PC-3 (cell line): ENCODE results near the gene MBLAC1. TPM values are rescaled to one million over a fixed set of nuclear protein-coding genes. Genes with fewer than 3 reads are reported as not detected.

ENCODE experiments used
- ATAC-seq: fragments of 200-7000 bp; cut with Tn5 transposase; 2 replicates; pipeline ENCODE4 v1.9.1; 2020; ENCODE audit warnings: mild to moderate bottlenecking, moderate library complexity
- BruUV-seq: library from RNA; stranded (reverse); fragments of 400-500 nt; replicated peaks from 2 replicates; lab custom pipeline; 2021; lab: Mats Ljungman, UMichigan
- CTCF ChIA-PET: fragments of 300-600 bp; sonication (Branson Sonifier 250); formaldehyde crosslinking; loops from one replicate; lab custom pipeline; 2022; ENCODE audit warnings: antibody characterized with exemption; lab: Charles Lee
- POLR2A ChIA-PET: fragments of 300-600 bp; sonication (Branson Sonifier 250); formaldehyde crosslinking; loops from one replicate; lab custom pipeline; 2022; ENCODE audit warnings: antibody characterized with exemption; ENCODE audit not compliant: unreplicated experiment; lab: Charles Lee
- DNase-seq: peaks from one replicate; pipeline ENCODE4 v3.0.0-alpha.2; 2015
- H2AFZ ChIP-seq: fragments of 300-600 bp; sonication (generic); 2 replicates; pipeline ENCODE4 v1.6.0; 2016; ENCODE audit warnings: antibody characterized with exemption, low read length
- H3F3A ChIP-seq: fragments of 300-600 bp; sonication (generic); one replicate; pipeline ENCODE4 v1.6.0; 2017; ENCODE audit warnings: antibody characterized with exemption, low read length, control low read depth, mild to moderate bottlenecking; ENCODE audit not compliant: unreplicated experiment
- H3K27ac ChIP-seq: fragments of 300-600 bp; sonication (generic); 2 replicates; pipeline ENCODE4 v1.5.1; 2016; ENCODE audit warnings: mild to moderate bottlenecking, low read length
- H3K27me3 ChIP-seq: fragments of 300-600 bp; sonication (generic); 2 replicates; pipeline ENCODE4 v1.6.1; 2016; ENCODE audit warnings: low read length, mixed read lengths
- H3K36me3 ChIP-seq: fragments of 300-600 bp; sonication (generic); 2 replicates; pipeline ENCODE4 v1.6.1; 2016; ENCODE audit warnings: low read depth, mixed run types, low read length, mixed read lengths
- H3K4me1 ChIP-seq: fragments of 300-600 bp; sonication (generic); 2 replicates; pipeline ENCODE4 v1.5.1; 2016; ENCODE audit warnings: low read length; ENCODE audit not compliant: insufficient read depth
- H3K4me2 ChIP-seq: fragments of 300-600 bp; sonication (generic); 2 replicates; pipeline ENCODE4 v1.6.0; 2016; ENCODE audit warnings: low read length
- H3K4me3 ChIP-seq: fragments of 300-600 bp; sonication (generic); 2 replicates; pipeline ENCODE4 v1.5.1; 2016; ENCODE audit warnings: mild to moderate bottlenecking, low read length, mixed read lengths
- H3K79me2 ChIP-seq: fragments of 300-600 bp; sonication (generic); 2 replicates; pipeline ENCODE4 v1.6.1; 2017; ENCODE audit warnings: low read length, mixed read lengths
- H3K9ac ChIP-seq: fragments of 300-600 bp; sonication (generic); 2 replicates; pipeline ENCODE4 v1.6.0; 2016; ENCODE audit warnings: mild to moderate bottlenecking, low read length
- H3K9me2 ChIP-seq: fragments of 300-600 bp; sonication (generic); replicated peaks from 2 replicates; pipeline ENCODE4 v1.6.1; 2016; ENCODE audit warnings: mixed run types, low read length, mixed read lengths
- H3K9me3 ChIP-seq: fragments of 300-600 bp; sonication (generic); 2 replicates; pipeline ENCODE4 v1.6.1; 2016; ENCODE audit warnings: low read length, mixed read lengths
- H4K20me1 ChIP-seq: fragments of 300-600 bp; sonication (generic); 2 replicates; pipeline ENCODE4 v1.6.1; 2016; ENCODE audit warnings: low read length, mixed read lengths
- EZH2 ChIP-seq: fragments of 300-600 bp; sonication (generic); IDR thresholded peaks from one replicate; pipeline ENCODE4 v1.6.1; 2017; ENCODE audit warnings: antibody characterized with exemption, mild to moderate bottlenecking, low read length; ENCODE audit not compliant: unreplicated experiment
- EZH2phosphoT487 ChIP-seq: fragments of 300-600 bp; sonication (generic); IDR thresholded peaks from 2 replicates; pipeline ENCODE4 v1.6.1; 2018; ENCODE audit warnings: mild to moderate bottlenecking, antibody characterized with exemption, low read length, borderline replicate concordance
- intact Hi-C: fragments of 100-400 bp; cut with micrococcal nuclease; formaldehyde crosslinking; loops from 2 replicates; pipeline ENCODE4 v1.9.0; 2023
- total RNA-seq: library from RNA; depleted of rRNA; stranded (reverse); fragments of >200 nt; gene quantifications from 2 replicates; pipeline ENCODE4 v1.2.3, GENCODE V29; 2014
- TF ChIP-seq, protein P1 (sequence below): fragments of 300-600 bp; sonication (generic); conservative IDR thresholded peaks from 2 replicates; pipeline ENCODE4 v1.5.1; 2017; ENCODE audit warnings: antibody characterized with exemption, low read depth, mild to moderate bottlenecking, low read length

The MBLAC1 gene
- total RNA-seq, 1 experiment from 2014 or later = 2.7 TPM

DNA sequence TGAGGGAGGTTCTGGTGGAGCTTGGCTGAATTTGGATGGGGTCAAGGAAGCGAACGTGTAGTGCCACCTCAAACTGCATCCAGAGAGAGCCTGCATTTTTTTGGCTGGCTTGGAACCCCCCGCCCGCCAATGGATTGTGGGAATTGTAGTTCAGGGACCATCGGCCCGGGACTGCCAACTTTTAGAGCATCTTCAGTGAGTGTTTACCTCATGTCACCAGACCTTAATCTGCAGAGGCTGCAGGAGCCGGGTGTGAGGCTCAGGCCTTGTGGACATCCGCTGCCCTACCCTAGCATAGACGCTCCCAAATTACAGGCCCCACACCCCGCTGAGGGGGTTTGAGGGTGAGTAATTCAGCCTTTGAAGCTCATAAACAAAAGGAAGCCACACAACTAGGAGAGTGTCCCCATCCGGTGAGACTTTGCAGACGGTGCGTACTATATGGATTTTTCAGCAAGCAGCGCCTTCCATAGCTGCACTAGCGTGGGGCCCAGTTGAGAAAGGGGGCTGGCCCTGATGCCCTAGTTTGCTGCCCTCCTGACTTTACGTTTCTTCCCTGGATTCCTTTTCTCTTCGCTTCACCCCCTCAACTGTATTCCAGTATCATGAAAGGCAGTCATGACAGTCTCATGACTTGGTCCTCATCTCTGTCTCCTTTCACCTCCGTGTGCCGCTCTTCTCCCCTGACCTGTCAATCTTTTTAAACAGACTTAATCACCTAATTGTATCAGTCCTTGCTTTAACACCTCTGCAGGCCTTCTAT lies 6.6 kb upstream of the MBLAC1 start:
- TSS peak; percentile 82 for BruUV-seq
- H3K79me2 ChIP-seq = peaks cover 16% of the 10 kb centered on the region
- ATAC-seq (peak; percentile 67), DNase-seq (peak; percentile 57)
- H3K36me3 ChIP-seq = no peaks in the 10 kb centered on the region
- no peaks in the 10 kb centered on the region for H3K27me3 ChIP-seq
- peak overlapping the region; percentile 96 for H2AFZ ChIP-seq
- H3K4me2 ChIP-seq = peak overlapping the region; percentile 97
- POLR2A ChIA-PET = no interaction called here
- H3K4me1 ChIP-seq = peaks cover 13% of the 10 kb centered on the region; the same call in 1 of the 2 replicates
- TF ChIP-seq, protein P1, sequence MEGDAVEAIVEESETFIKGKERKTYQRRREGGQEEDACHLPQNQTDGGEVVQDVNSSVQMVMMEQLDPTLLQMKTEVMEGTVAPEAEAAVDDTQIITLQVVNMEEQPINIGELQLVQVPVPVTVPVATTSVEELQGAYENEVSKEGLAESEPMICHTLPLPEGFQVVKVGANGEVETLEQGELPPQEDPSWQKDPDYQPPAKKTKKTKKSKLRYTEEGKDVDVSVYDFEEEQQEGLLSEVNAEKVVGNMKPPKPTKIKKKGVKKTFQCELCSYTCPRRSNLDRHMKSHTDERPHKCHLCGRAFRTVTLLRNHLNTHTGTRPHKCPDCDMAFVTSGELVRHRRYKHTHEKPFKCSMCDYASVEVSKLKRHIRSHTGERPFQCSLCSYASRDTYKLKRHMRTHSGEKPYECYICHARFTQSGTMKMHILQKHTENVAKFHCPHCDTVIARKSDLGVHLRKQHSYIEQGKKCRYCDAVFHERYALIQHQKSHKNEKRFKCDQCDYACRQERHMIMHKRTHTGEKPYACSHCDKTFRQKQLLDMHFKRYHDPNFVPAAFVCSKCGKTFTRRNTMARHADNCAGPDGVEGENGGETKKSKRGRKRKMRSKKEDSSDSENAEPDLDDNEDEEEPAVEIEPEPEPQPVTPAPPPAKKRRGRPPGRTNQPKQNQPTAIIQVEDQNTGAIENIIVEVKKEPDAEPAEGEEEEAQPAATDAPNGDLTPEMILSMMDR = no peak
- no peak for TF ChIP-seq EZH2phosphoT487
- no peak for TF ChIP-seq EZH2
- H4K20me1 ChIP-seq = no peaks in the 10 kb centered on the region
- H3K27ac ChIP-seq = peak overlapping the region; percentile 49
- H3K9ac ChIP-seq = peak overlapping the region; percentile 87
- H3K4me3 ChIP-seq = peak overlapping the region; percentile 98
- CTCF ChIA-PET = no interaction called here
- H3F3A ChIP-seq = no peaks in the 10 kb centered on the region
- intact Hi-C loops = loop anchor here (2.0 kb wide), 1 partner anchor 19 kb away; the partner anchor contains the start of genes AP4M1 and MCM7
- H3K9me2 ChIP-seq = no peaks in the 10 kb centered on the region
- no peaks in the 10 kb centered on the region for H3K9me3 ChIP-seq

DNA sequence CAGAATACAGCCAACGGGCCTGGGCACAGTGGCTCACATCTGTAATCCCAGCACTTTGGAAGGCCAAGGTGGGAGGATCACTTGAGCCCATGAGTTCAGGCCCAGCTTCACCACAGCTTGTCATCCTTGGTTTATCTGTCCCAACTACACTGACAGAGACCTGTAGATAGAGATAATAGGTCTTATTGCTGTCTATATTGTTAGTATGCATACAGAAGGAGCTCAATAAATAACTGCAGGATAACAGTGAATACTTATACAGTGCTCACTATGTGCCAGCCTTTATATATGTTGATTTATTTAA lies 6.1 kb upstream of the MBLAC1 start:
- no peaks in the 10 kb centered on the region for H3F3A ChIP-seq
- ChIA-PET CTCF (no interaction called here), POLR2A (no interaction called here)
- H2AFZ ChIP-seq = no peak overlapping the region
- no peaks in the 10 kb centered on the region for H3K9me2 ChIP-seq
- TF ChIP-seq, protein P1 = no peak
- TF ChIP-seq EZH2phosphoT487 = no peak
- no peak for TF ChIP-seq EZH2
- no peaks in the 10 kb centered on the region for H3K36me3 ChIP-seq
- H4K20me1 ChIP-seq = no peaks in the 10 kb centered on the region
- H3K4me3 ChIP-seq = peak overlapping the region; percentile 98
- peaks cover 16% of the 10 kb centered on the region for H3K79me2 ChIP-seq
- peaks cover 13% of the 10 kb centered on the region; the same call in 1 of the 2 replicates for H3K4me1 ChIP-seq
- no peak overlapping the region for H3K27ac ChIP-seq
- DNase-seq (no peak), ATAC-seq (no peak)
- no peaks in the 10 kb centered on the region for H3K9me3 ChIP-seq
- no peaks in the 10 kb centered on the region for H3K27me3 ChIP-seq
- H3K9ac ChIP-seq = no peak overlapping the region; the same call in 1 of the 2 replicates
- intact Hi-C loops = no loop called here
- BruUV-seq = no TSS peak
- peak overlapping the region; percentile 97 for H3K4me2 ChIP-seq

DNA sequence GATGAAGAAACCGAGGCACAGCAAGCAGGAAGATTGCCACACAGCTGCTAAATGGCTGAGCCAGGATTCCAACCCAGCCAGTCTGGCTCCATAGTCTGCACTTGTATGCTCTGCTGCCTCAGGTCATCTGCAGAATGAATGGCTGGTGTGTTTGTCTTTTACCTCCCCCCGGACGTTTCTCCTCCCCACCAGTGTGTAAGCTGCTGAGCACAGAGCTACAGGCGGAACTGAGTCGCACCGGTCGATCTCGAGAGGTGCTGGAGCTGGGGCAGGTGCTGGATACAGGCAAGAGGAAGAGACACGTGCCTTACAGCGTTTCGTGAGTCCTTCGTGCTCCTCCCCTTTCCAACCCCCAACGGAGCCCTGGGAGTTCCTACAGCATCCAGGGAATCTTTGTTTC lies 4.7 kb upstream of the MBLAC1 start:
- no peak overlapping the region for H3K4me3 ChIP-seq
- POLR2A ChIA-PET = no interaction called here
- H3K36me3 ChIP-seq = no peaks in the 10 kb centered on the region
- peaks cover 21% of the 10 kb centered on the region for H3K79me2 ChIP-seq
- CTCF ChIA-PET = no interaction called here
- H3K27ac ChIP-seq = no peak overlapping the region
- intact Hi-C loops = no loop called here
- no peaks in the 10 kb centered on the region for H4K20me1 ChIP-seq
- H3K9me3 ChIP-seq = no peaks in the 10 kb centered on the region
- DNase-seq (no peak), ATAC-seq (no peak)
- H3K4me1 ChIP-seq = peaks cover 13% of the 10 kb centered on the region; the same call in 1 of the 2 replicates
- no peak overlapping the region for H3K4me2 ChIP-seq
- no peaks in the 10 kb centered on the region for H3K27me3 ChIP-seq
- H2AFZ ChIP-seq = no peak overlapping the region
- H3K9me2 ChIP-seq = no peaks in the 10 kb centered on the region
- H3K9ac ChIP-seq = no peak overlapping the region
- H3F3A ChIP-seq = no peaks in the 10 kb centered on the region
- no TSS peak for BruUV-seq
- TF ChIP-seq EZH2 (no peak), EZH2phosphoT487 (no peak)
- TF ChIP-seq, protein P1 = no peak
